Prostate gland (tissue), 2 donors: ENCODE results near the gene NTN1. TPM values are rescaled to one million over a fixed set of nuclear protein-coding genes. Genes with fewer than 3 reads are reported as not detected.

Experiments used
- DNase-seq: peaks from one replicate; pipeline ENCODE4 v3.0.0-alpha.2; 2019; ENCODE audit warnings: low spot score
- H3K27ac ChIP-seq, 2 donors: fragments of 200-600 bp; sonication (generic); 2 replicates each; pipeline ENCODE4 v1.5.1; 2017 to 2019
- H3K27me3 ChIP-seq: fragments of 200-600 bp; sonication (generic); replicated peaks from 2 replicates; pipeline ENCODE4 v1.5.1; 2019; ENCODE audit not compliant: insufficient read depth
- H3K36me3 ChIP-seq, 2 donors: fragments of 200-600 bp; sonication (generic); 1 replicate in 1 of 2; 2 replicates in 1 of 2; pipeline versions ENCODE4 v1.5.1 to v1.8.1; 2017 to 2019
- H3K4me1 ChIP-seq: fragments of 200-600 bp; sonication (generic); replicated peaks from 2 replicates; pipeline ENCODE4 v1.5.1; 2019
- H3K4me3 ChIP-seq, 2 donors: fragments of 200-600 bp; sonication (generic); 2 replicates each; pipeline ENCODE4 v1.5.1; 2017 to 2019
- H3K9me3 ChIP-seq: fragments of 200-600 bp; sonication (generic); 2 replicates; pipeline ENCODE4 v1.5.1; 2017
- CTCF ChIP-seq, 4 experiments: fragments of 200-600 bp in 2 of 4; fragments of 450-650 bp in 2 of 4; sonication (generic) in 2 of 4; IDR thresholded peaks; 1 replicate in 3 of 4; 2 replicates in 1 of 4; pipeline ENCODE4 v1.5.1; 2016 to 2019; ENCODE audit warnings: antibody characterized with exemption in 4 of 4, mild to moderate bottlenecking in 2 of 4, moderate library complexity in 2 of 4
- POLR2A ChIP-seq: fragments of 450-650 bp; IDR thresholded peaks from one replicate; pipeline ENCODE4 v1.6.1; 2016; ENCODE audit warnings: antibody characterized with exemption, mild to moderate bottlenecking
- POLR2AphosphoS5 ChIP-seq: sonication (generic); formaldehyde crosslinking; IDR thresholded peaks from one replicate; pipeline ENCODE4 v1.6.1; 2017; ENCODE audit warnings: antibody characterized with exemption
- WGBS: methylation state at CpG from one replicate; pipeline ENCODE4 v1.1.5; 2018; 5-methylcytosine and 5-hydroxymethylcytosine counted together
- intact Hi-C: fragments of 100-400 bp; cut with DNase I; formaldehyde crosslinking; loops from one replicate; pipeline ENCODE4 v1.14.2; 2022
- total RNA-seq, 2 donors: library from RNA; depleted of rRNA; stranded (reverse); fragments of >200 nt; gene quantifications; one replicate each; pipeline ENCODE4 v1.1.0, GENCODE V29; 2016

The NTN1 gene
- total RNA-seq, 2 donors from 2014 or later, result 9.2 to 11.4 TPM

GRCh38 chr17:9162275-9162985 is 141.1 kb downstream of the NTN1 start:
- WGBS, result 78% methylated on average over 23 of the region's 31 CpGs
- Histone ChIP-seq H3K4me3 (no peak overlapping the region), H3K36me3 (no peaks in the 10 kb centered on the region), H3K27me3 (no peaks in the 10 kb centered on the region), H3K27ac (peak overlapping the region; percentile 23 to 53), H3K9me3 (no peaks in the 10 kb centered on the region), H3K4me1 (no peaks in the 10 kb centered on the region)
- intact Hi-C loops, result no loop called here
- peak; percentile 15 for TF ChIP-seq POLR2AphosphoS5
- peak in 1 of 4 experiments; percentile 32 for TF ChIP-seq CTCF (IDR thresholded peaks at IDR 0.05)
- no peak for TF ChIP-seq POLR2A
- no peak for DNase-seq

GRCh38 chr17:9166788-9167187 is 145.5 kb downstream of the NTN1 start:
- H3K4me1 ChIP-seq, result no peaks in the 10 kb centered on the region

GRCh38 chr17:9167379-9167778 is 146.1 kb downstream of the NTN1 start:
- TF ChIP-seq POLR2A, result no peak
- no peak for TF ChIP-seq POLR2AphosphoS5
- no peak for TF ChIP-seq CTCF (IDR thresholded peaks at IDR 0.05)
- no peaks in the 10 kb centered on the region for H3K27me3 ChIP-seq
- no peak overlapping the region for H3K4me3 ChIP-seq
- no peaks in the 10 kb centered on the region for H3K9me3 ChIP-seq
- intact Hi-C loops, result no loop called here
- 90% methylated on average over 6 of the region's 6 CpGs for WGBS
- H3K4me1 ChIP-seq, result no peaks in the 10 kb centered on the region
- H3K27ac ChIP-seq, result no peak overlapping the region
- DNase-seq, result no peak
- H3K36me3 ChIP-seq, result no peaks in the 10 kb centered on the region

More at GRCh38 chr17:9166788-9167187, 145.5 kb downstream of the NTN1 start:
- Histone ChIP-seq H3K27me3 (no peaks in the 10 kb centered on the region), H3K36me3 (no peaks in the 10 kb centered on the region), H3K4me3 (no peak overlapping the region), H3K27ac (no peak overlapping the region), H3K9me3 (no peaks in the 10 kb centered on the region)
- intact Hi-C loops, result no loop called here
- TF ChIP-seq POLR2AphosphoS5, result no peak
- no peak for TF ChIP-seq POLR2A
- DNase-seq, result no peak
- WGBS, result 89% methylated on average over 9 of the region's 9 CpGs

GRCh38 chr17:9169116-9169515 is 147.8 kb downstream of the NTN1 start:
- Histone ChIP-seq H3K9me3 (no peaks in the 10 kb centered on the region), H3K4me1 (no peaks in the 10 kb centered on the region), H3K27ac (no peak overlapping the region), H3K36me3 (no peaks in the 10 kb centered on the region), H3K4me3 (no peak overlapping the region), H3K27me3 (no peaks in the 10 kb centered on the region)
- no peak for DNase-seq
- TF ChIP-seq POLR2A (no peak), POLR2AphosphoS5 (no peak), CTCF (IDR thresholded peaks at IDR 0.05) (no peak)
- intact Hi-C loops, result no loop called here
- 71% methylated on average over 3 of the region's 3 CpGs for WGBS

- intact Hi-C loops, result no loop called here
- no peaks in the 10 kb centered on the region for H3K36me3 ChIP-seq
- 73% methylated on average over 4 of the region's 4 CpGs for WGBS
- H3K9me3 ChIP-seq, result no peaks in the 10 kb centered on the region
- H3K27ac ChIP-seq, result no peak overlapping the region
- no peak for DNase-seq
- TF ChIP-seq CTCF (IDR thresholded peaks at IDR 0.05), result no peak
- TF ChIP-seq POLR2AphosphoS5, result no peak
- no peak for TF ChIP-seq POLR2A
- H3K4me3 ChIP-seq, result no peak overlapping the region
- no peaks in the 10 kb centered on the region for H3K27me3 ChIP-seq
- no peaks in the 10 kb centered on the region for H3K4me1 ChIP-seq
Measured at GRCh38 chr17:9170336-9170735, 149.0 kb downstream of the NTN1 start.
